ENCODE data around the gene BAG5.

BAG5 gene

GRCh38 chr14:103546652-103547454 is 15.6 kb downstream of the BAG5 start:
- DNase-seq (ENCODE audit: low spot score) = peak; percentile 96

DNA sequence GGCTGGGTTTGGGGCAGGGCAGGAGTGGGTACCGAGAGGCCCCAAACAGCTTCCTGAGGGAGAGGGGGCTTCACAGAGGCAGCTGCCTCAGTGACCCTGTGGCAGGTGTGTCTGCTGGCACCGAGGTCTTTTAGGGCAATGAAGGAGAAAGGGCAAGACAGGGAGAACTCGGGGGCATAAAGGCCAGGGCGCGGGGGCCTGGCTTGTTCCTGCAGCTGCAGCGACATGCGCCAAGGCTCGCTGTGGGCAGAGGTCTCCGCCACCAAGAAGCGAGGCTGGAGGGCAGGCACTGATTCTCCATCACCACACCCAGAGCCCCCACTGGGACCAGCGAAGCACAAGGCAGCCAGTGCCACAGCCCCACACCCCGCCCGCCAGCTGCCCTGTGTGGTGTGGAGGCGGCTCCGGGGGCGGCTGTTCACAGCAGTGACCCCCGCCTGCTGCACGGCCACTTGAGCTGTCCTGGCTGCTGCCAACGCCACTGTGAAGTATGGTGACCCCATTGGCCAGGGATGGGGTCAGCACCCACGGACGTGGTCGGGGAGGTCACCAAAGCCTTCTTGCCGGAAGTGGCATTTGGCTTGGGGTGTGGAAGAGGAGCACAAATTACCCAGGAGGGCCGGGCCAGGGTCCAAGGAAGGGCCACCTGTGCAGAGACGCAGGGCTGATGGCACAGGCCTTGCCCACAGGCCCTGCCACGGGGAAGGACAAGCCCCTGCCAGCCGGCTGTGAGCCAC is 16.4 kb downstream of the BAG5 start:
- DNase-seq (ENCODE audit: low spot score) = no peak

- no peak for DNase-seq (ENCODE audit: low spot score)
Observed at GRCh38 chr14:103545219-103545914, 17.1 kb downstream of the BAG5 start.

- DNase-seq (ENCODE audit: low spot score) = no peak
Observed at GRCh38 chr14:103544388-103545218, 17.9 kb downstream of the BAG5 start.

DNA sequence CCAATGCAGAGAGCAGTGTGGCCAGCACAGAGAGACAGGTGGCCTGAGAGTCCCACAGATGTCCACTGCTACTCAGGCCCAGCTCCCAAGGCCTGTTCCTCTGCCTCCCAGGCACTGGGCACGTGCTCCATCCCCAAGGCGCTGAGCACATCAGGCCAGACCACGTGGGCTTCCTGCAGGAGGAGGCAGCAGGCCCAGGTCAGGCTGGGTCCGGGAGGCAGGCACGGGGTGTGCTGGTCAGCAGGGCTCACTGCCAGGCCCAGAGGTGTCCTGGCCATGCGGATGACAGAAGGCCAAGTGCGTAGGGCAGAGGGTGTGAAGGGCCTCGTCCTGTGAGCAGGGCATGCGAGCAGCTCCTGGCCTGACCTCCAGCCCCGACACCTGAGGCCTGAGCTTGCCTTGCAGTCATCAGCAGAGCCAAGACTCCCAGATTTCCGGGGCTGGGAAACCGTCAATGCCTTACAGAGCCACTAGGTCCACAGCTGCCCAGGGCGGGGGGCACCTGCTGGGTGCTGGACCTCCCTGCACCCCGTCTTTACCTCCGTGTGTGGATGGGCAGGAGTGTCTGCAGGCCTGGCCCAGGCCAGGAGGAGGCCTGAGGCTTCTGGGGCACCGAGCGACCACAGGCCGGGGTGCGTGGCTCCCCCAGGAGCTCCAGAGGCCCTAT is 18.6 kb downstream of the BAG5 start:
- DNase-seq (ENCODE audit: low spot score) = no peak

DNA sequence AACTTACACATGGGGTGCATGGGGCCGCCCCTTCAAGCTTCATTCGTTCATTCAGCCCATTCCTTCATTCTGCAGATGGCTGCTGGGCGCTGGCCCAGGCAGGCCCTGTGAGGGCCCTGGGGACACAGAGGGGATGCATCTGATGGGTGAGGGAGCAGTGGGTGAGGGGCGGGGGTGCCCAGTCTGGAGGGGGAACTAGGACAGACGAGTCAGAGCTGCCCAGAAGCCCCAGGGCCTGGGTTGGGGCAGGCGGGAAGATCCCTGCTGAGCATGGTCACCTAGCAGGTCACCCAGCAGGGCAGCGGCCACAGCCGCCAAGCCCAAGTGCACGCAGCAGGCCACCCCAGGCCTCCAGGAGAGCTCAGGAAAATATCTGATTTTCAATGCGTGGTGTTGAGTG is 19.3 kb downstream of the BAG5 start:
- no peak for DNase-seq (ENCODE audit: low spot score)

DNA sequence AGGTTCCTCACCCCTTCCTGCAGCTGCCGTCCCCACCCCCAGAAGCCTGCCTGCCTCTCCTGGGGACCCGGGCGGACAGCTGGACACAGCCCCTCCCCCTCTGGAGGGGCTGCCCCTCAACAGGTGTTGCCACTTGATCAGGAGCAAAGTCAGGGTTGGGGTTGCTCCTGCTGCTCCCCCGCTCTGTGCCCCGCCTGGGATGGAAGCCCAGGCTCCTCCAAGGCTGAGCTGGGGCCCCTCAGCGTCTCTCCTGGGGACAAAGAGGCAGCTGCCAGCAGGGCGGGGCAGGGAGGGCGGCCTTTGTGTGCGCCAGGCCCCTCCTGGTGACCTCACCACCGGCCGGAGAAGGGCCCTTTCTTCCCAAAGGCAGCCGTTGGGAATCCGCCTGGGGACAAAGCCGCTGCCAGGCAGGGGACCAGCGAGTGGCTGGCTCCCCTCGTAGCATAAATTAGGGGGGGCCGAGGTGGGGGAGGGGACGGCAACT is 19.8 kb downstream of the BAG5 start:
- peak; percentile 91 for DNase-seq (ENCODE audit: low spot score)

- DNase-seq (ENCODE audit: low spot score) = peak; percentile 75
Observed at GRCh38 chr14:103541709-103542604, 20.5 kb downstream of the BAG5 start.

DNA sequence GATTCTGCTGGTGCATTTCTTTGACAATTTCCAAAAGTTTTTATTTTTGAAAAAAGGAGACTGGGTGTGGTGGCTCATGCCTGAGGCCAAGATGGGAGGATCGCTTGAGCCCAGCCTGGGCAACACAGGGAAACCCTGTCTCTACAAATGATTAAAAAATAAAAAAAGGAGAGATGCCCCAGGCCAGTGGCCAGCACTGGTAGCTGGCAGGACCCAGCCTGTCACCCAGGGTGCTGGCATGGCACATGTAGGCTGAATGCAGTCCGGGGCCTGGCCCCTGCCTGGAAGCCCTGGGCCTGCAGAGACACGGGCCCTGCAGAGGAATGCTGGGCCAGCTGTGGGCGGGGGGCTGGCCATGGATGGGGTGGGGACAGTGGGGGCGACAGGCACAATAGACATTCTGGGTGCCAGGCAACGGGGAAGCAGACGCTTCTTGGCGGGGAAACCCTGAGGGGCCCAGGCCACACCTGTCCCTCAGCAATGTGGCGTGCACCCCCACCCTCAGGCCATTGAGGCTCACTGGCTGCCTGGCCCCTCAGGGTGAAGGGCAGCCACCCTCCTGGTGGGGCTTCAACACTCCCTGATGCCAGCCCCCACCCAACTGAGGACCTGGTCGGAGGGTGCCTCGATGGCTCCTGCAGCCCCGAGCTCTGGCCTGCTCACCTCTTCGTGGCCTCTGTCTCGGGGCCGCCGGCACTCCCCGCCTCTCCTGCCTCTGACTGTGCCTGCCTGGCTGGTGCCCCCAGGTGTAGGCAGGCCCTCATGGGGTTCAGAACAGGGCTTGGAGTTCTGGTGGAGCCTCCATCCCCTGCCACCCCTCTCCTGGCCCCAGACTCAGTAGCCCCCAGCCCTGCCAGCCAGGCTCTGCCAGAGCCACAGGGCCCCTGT is 21.4 kb downstream of the BAG5 start:
- no peak for DNase-seq (ENCODE audit: low spot score)

GRCh38 chr14:103539056-103539825 is 23.2 kb downstream of the BAG5 start:
- no peak for DNase-seq (ENCODE audit: low spot score)

- DNase-seq (ENCODE audit: low spot score) = no peak
Observed at GRCh38 chr14:103538291-103539055, 24.0 kb downstream of the BAG5 start.

- no peak for DNase-seq (ENCODE audit: low spot score)
Observed at GRCh38 chr14:103537175-103537990, 25.1 kb downstream of the BAG5 start.

GRCh38 chr14:103536693-103537092 is 25.8 kb downstream of the BAG5 start:
- DNase-seq (ENCODE audit: low spot score) = no peak

GRCh38 chr14:103535891-103536565 is 26.4 kb downstream of the BAG5 start:
- no peak for DNase-seq (ENCODE audit: low spot score)

DNA sequence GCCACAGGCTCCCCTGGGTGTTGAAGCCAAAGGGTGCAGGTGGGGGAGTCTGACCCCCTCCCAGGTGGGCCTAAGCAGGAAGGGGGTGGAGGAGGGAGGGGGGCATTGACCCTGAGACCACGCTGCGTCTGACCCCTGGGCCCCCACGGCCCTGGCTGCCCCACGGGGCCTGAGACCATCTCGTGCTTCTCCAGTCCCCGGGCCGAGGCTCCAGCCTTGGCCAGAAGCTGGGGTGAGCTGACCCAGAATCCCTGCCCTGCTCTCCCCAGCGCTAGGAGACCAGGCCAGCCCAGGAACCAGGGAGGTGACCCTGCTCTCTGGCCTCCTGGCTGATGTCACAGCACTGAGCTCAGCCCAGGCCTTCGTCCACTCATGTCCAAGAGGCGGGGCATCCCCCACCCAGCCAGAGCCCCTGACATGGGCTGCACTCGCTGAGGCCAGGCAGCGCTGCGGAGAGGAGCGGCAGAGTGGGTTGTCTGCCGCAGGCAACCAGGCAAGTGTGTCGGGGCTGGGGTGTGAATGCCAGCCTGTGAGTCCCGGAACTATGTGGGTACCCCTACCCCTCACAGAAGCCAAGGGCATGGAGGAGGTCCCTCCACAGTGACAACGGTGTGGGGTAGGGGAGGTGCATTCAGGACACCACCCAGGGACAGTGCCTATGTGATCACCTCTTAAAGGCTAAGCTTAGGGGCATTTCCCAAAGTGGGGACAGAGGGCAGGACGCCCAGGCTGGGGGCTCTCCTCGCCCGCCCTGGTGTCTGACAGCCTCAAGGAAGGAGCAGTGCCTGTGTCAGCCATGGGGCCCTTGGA is 27.2 kb downstream of the BAG5 start:
- DNase-seq (ENCODE audit: low spot score) = no peak

Measured in iPS-NIHi11 (cell line).